ENCODE data around the gene EVI5. TPM values are rescaled to one million over a fixed set of nuclear protein-coding genes. Genes with fewer than 3 reads are reported as not detected.

Gene EVI5
- total RNA-seq, 2 experiments from 2014 or later, result 0.13 to 0.21 TPM

DNA sequence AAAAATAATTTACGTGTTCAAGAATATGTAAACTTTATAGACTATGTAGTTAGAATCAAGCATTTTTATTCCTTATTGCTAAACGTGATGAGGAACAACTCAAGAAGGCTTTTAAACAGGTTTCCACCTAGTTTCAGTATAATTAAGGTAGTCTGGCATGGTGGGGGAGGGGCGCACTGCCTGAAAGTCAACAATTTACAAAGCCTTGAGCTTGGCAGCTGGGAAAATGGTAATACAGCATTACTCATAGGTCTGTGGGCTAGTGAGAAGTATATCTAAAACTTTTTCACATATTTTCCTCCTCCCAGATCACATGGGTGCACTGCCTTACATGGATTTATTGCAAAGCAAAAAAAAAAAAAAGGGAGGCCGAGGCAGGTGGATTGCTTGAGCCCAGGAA is 75.2 kb downstream of the EVI5 start:
- DNase-seq, result no peak
- POLR2A ChIA-PET, result no interaction called here
- CTCF ChIA-PET, result no interaction called here

DNA sequence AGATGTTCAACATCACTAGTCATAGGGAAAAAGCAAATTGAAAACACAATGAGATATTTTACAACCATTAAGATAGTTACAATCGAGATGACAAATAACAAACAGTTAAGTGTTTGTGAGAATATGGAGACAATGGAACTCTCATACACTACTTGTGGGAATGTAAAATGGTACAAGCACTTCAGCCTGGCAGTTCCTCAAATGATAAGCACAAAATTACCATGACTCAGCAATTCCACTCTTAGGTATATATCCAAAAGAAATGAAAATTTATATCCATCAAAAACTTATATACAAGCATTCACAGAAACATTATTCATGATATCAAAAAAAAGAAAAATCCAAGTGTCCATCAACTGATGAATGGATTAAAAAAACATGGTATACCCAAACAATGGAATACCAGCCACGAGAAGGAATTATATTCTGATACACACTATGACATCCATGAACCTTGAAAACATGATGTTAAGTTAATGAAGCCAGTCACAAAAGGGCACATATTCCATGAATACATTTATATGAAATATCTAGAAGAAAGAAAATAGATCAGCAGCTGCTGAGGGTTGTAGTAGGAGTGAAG is 76.4 kb downstream of the EVI5 start:
- POLR2A ChIA-PET, result no interaction called here
- H3K27me3 Mint-ChIP-seq (ENCODE audit: low read depth), result peaks cover 17% of the 10 kb centered on the region
- DNase-seq (no peak), ATAC-seq (no peak)
- H3K4me1 Mint-ChIP-seq (ENCODE audit: low read depth), result no peaks in the 10 kb centered on the region
- CTCF ChIA-PET, result no interaction called here
- no peak overlapping the region for H3K27ac Mint-ChIP-seq
- no peaks in the 10 kb centered on the region for H3K36me3 Mint-ChIP-seq (ENCODE audit: low read depth)
- no peaks in the 10 kb centered on the region for H3K9me3 Mint-ChIP-seq (ENCODE audit: insufficient read depth)
- no peak overlapping the region for H3K4me3 Mint-ChIP-seq

More for the DNA sequence above, 75.2 kb downstream of the EVI5 start:
- H3K27ac Mint-ChIP-seq, result no peak overlapping the region
- ATAC-seq, result no peak
- H3K36me3 Mint-ChIP-seq (ENCODE audit: low read depth), result no peaks in the 10 kb centered on the region
- peaks cover 13% of the 10 kb centered on the region for H3K27me3 Mint-ChIP-seq (ENCODE audit: low read depth)
- H3K4me3 Mint-ChIP-seq, result no peak overlapping the region
- no peaks in the 10 kb centered on the region for H3K9me3 Mint-ChIP-seq (ENCODE audit: insufficient read depth)
- no peaks in the 10 kb centered on the region for H3K4me1 Mint-ChIP-seq (ENCODE audit: low read depth)

DNA sequence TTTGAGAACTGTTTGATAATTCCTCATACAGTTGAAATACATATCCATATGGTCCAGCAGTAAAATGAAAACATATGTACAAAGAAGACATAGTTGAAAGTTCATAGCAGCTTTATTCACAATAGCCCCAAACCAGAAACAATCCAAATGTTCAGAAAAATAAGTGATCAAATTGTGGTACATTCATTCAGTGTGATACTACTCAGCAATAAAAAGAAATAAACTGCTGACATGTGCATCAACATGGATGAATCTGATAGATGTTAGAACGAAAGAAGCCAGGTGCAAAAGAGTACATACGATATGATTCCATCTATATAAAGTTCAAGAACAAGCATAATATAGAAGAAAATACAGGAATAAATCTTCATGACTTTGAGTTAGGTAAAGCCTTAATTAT is 77.2 kb downstream of the EVI5 start:
- Mint-ChIP-seq H3K4me3 (no peak overlapping the region), H3K27ac (no peak overlapping the region), H3K9me3 (ENCODE audit: insufficient read depth) (no peaks in the 10 kb centered on the region), H3K36me3 (ENCODE audit: low read depth) (no peaks in the 10 kb centered on the region), H3K27me3 (ENCODE audit: low read depth) (peaks cover 21% of the 10 kb centered on the region), H3K4me1 (ENCODE audit: low read depth) (no peaks in the 10 kb centered on the region)
- ChIA-PET CTCF (no interaction called here), POLR2A (no interaction called here)
- DNase-seq (no peak), ATAC-seq (no peak)

- no peak for DNase-seq
- Mint-ChIP-seq H3K9me3 (ENCODE audit: insufficient read depth) (no peaks in the 10 kb centered on the region), H3K27ac (no peak overlapping the region), H3K4me3 (no peak overlapping the region), H3K36me3 (ENCODE audit: low read depth) (no peaks in the 10 kb centered on the region), H3K27me3 (ENCODE audit: low read depth) (peaks cover 21% of the 10 kb centered on the region), H3K4me1 (ENCODE audit: low read depth) (no peaks in the 10 kb centered on the region)
- ChIA-PET CTCF (no interaction called here), POLR2A (no interaction called here)
- ATAC-seq, result no peak
Observed at GRCh38 chr1:92707292-92707691, 77.6 kb downstream of the EVI5 start.

GRCh38 chr1:92705446-92705845 is 79.5 kb downstream of the EVI5 start:
- ATAC-seq, result no peak
- peaks cover 27% of the 10 kb centered on the region for H3K27me3 Mint-ChIP-seq (ENCODE audit: low read depth)
- POLR2A ChIA-PET, result no interaction called here
- no peak for DNase-seq
- CTCF ChIA-PET, result interaction anchor here (1.2 to 1.9 kb wide), 3 partner anchors 13 to 113 kb away, joined by 3 to 8 read pairs (median 3); no protein-coding TSS in a partner anchor
- H3K4me1 Mint-ChIP-seq (ENCODE audit: low read depth), result peaks cover 5% of the 10 kb centered on the region
- no peak overlapping the region for H3K27ac Mint-ChIP-seq
- H3K4me3 Mint-ChIP-seq, result no peak overlapping the region
- no peaks in the 10 kb centered on the region for H3K36me3 Mint-ChIP-seq (ENCODE audit: low read depth)
- no peaks in the 10 kb centered on the region for H3K9me3 Mint-ChIP-seq (ENCODE audit: insufficient read depth)

DNA sequence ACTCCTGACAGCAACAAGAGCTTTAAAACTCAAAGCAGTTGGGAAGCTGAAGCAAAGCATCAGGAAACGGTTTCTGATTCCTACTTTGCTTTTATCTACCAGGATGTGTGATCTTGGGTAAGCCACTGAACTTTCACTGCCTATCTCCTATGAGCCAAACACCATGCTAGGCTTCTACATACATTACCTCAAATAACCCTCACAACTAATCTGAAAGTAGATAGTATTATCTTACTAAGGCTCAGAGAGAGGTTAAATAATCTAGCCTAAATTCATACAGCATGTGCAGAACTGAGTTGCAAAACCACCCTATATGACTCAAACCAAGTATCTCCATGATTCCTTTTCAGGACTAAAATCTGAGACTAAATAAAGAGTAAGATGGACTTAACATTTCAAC is 83.8 kb downstream of the EVI5 start:
- no peak overlapping the region for H3K27ac Mint-ChIP-seq
- ChIA-PET CTCF (interaction anchor here (1.1 to 1.7 kb wide), 2 partner anchors 48 to 61 kb away, joined by 3 read pairs; no protein-coding TSS in a partner anchor), POLR2A (no interaction called here)
- H3K27me3 Mint-ChIP-seq (ENCODE audit: low read depth), result peaks cover 32% of the 10 kb centered on the region
- no peak overlapping the region for H3K4me3 Mint-ChIP-seq
- ATAC-seq (no peak), DNase-seq (no peak)
- no peaks in the 10 kb centered on the region for H3K9me3 Mint-ChIP-seq (ENCODE audit: insufficient read depth)
- no peaks in the 10 kb centered on the region for H3K36me3 Mint-ChIP-seq (ENCODE audit: low read depth)
- H3K4me1 Mint-ChIP-seq (ENCODE audit: low read depth), result peaks cover 5% of the 10 kb centered on the region

GRCh38 chr1:92698932-92699331 is 86.0 kb downstream of the EVI5 start:
- H3K9me3 Mint-ChIP-seq (ENCODE audit: insufficient read depth), result no peaks in the 10 kb centered on the region
- H3K36me3 Mint-ChIP-seq (ENCODE audit: low read depth), result no peaks in the 10 kb centered on the region
- CTCF ChIA-PET, result no interaction called here
- POLR2A ChIA-PET, result no interaction called here
- H3K27me3 Mint-ChIP-seq (ENCODE audit: low read depth), result peaks cover 27% of the 10 kb centered on the region
- H3K4me1 Mint-ChIP-seq (ENCODE audit: low read depth), result peaks cover 5% of the 10 kb centered on the region
- no peak overlapping the region for H3K27ac Mint-ChIP-seq
- no peak overlapping the region for H3K4me3 Mint-ChIP-seq
- DNase-seq, result no peak
- no peak for ATAC-seq

DNA sequence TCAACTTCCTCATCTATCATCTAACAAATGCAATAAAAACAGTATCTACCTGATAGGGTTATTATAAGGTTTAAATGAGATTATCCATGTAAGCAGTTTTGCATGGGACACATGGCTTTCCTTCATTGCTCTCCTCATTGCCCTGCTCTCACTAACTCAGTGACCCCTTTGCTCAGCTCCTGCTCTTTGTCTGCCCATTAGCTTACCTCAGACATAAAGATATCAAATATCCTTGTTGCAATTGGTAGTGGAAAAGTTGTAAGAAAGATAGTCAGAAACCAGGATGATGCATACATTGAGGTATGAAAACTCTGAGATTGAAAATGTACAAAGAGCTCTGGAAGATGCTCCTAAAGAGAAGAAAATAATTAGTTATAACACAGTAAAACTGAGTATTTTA is 89.8 kb downstream of the EVI5 start:
- no peak overlapping the region for H3K4me3 Mint-ChIP-seq
- ATAC-seq (no peak), DNase-seq (no peak)
- ChIA-PET CTCF (no interaction called here), POLR2A (no interaction called here)
- H3K27ac Mint-ChIP-seq, result no peak overlapping the region
- peaks cover 5% of the 10 kb centered on the region for H3K4me1 Mint-ChIP-seq (ENCODE audit: low read depth)
- no peaks in the 10 kb centered on the region for H3K36me3 Mint-ChIP-seq (ENCODE audit: low read depth)
- H3K27me3 Mint-ChIP-seq (ENCODE audit: low read depth), result peaks cover 20% of the 10 kb centered on the region
- no peaks in the 10 kb centered on the region for H3K9me3 Mint-ChIP-seq (ENCODE audit: insufficient read depth)

DNA sequence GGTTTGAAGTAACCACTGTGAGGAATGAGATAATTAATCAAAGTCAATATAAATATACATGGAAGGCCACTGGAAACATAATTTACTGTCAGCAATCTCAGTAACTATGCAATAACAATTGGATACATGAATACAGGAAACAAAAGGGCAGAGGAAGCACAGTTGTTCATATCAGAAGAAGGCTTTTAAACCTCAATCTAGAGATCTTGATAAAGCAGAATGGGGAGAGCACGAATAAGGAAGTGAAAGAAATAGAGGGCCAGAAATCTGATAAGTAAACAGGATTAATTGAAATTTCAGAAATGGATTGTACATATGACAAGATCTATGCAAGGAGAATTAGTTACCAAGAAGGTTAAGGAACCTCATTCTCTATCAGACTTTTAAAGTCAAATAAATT is 93.0 kb downstream of the EVI5 start:
- POLR2A ChIA-PET, result no interaction called here
- H3K4me3 Mint-ChIP-seq, result no peak overlapping the region
- peaks cover 8% of the 10 kb centered on the region for H3K27me3 Mint-ChIP-seq (ENCODE audit: low read depth)
- ATAC-seq (no peak), DNase-seq (no peak)
- no peak overlapping the region for H3K27ac Mint-ChIP-seq
- H3K4me1 Mint-ChIP-seq (ENCODE audit: low read depth), result peaks cover 5% of the 10 kb centered on the region
- CTCF ChIA-PET, result interaction anchor here (1.0 kb wide), 1 partner anchor 13 kb away, joined by 3 read pairs; no protein-coding TSS in a partner anchor
- H3K9me3 Mint-ChIP-seq (ENCODE audit: insufficient read depth), result no peaks in the 10 kb centered on the region
- no peaks in the 10 kb centered on the region for H3K36me3 Mint-ChIP-seq (ENCODE audit: low read depth)

GRCh38 chr1:92690212-92690906 is 94.5 kb downstream of the EVI5 start:
- ChIA-PET POLR2A (no interaction called here), CTCF (interaction anchor here (0.6 kb wide), 1 partner anchor 10 kb away, joined by 3 read pairs; no protein-coding TSS in a partner anchor)
- Mint-ChIP-seq H3K4me1 (ENCODE audit: low read depth) (peaks cover 5% of the 10 kb centered on the region), H3K36me3 (ENCODE audit: low read depth) (no peaks in the 10 kb centered on the region), H3K27me3 (ENCODE audit: low read depth) (peaks cover 16% of the 10 kb centered on the region), H3K4me3 (no peak overlapping the region), H3K27ac (no peak overlapping the region), H3K9me3 (ENCODE audit: insufficient read depth) (no peaks in the 10 kb centered on the region)
- no peak for ATAC-seq
- no peak for DNase-seq

GRCh38 chr1:92679980-92680379 is 104.9 kb downstream of the EVI5 start:
- Mint-ChIP-seq H3K27me3 (ENCODE audit: low read depth) (peaks cover 19% of the 10 kb centered on the region), H3K27ac (no peak overlapping the region), H3K4me1 (ENCODE audit: low read depth) (no peaks in the 10 kb centered on the region), H3K4me3 (no peak overlapping the region), H3K36me3 (ENCODE audit: low read depth) (no peaks in the 10 kb centered on the region), H3K9me3 (ENCODE audit: insufficient read depth) (no peaks in the 10 kb centered on the region)
- ChIA-PET CTCF (no interaction called here), POLR2A (no interaction called here)
- ATAC-seq (no peak), DNase-seq (no peak)

DNA sequence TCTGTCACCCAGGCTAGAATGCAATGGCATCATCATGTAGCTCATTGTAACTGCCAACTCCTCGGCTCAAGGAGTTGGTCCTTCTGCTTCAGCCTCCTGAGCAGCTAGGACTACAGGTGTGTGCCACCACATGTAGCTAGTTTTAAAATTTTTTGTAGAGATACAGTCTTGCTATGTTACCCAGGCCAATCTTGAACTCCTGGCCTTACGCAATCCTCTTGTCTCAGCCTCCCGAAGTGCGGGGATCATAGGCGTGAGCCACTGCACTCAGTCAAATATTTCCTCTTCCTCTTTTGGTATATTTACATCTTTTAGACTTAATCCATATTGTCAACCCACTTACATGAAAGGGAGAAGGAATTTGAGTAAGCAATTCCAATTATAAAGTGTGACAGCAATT is 121.1 kb downstream of the EVI5 start:
- POLR2A ChIA-PET, result no interaction called here
- Mint-ChIP-seq H3K27me3 (ENCODE audit: low read depth) (peaks cover 13% of the 10 kb centered on the region), H3K4me3 (no peak overlapping the region), H3K4me1 (ENCODE audit: low read depth) (no peaks in the 10 kb centered on the region), H3K36me3 (ENCODE audit: low read depth) (no peaks in the 10 kb centered on the region), H3K9me3 (ENCODE audit: insufficient read depth) (no peaks in the 10 kb centered on the region), H3K27ac (no peak overlapping the region)
- CTCF ChIA-PET, result no interaction called here
- ATAC-seq, result no peak
- no peak for DNase-seq

GRCh38 chr1:92662048-92662447 is 122.9 kb downstream of the EVI5 start:
- Mint-ChIP-seq H3K4me1 (ENCODE audit: low read depth) (no peaks in the 10 kb centered on the region), H3K27ac (no peak overlapping the region), H3K27me3 (ENCODE audit: low read depth) (peaks cover 18% of the 10 kb centered on the region), H3K36me3 (ENCODE audit: low read depth) (no peaks in the 10 kb centered on the region), H3K4me3 (no peak overlapping the region), H3K9me3 (ENCODE audit: insufficient read depth) (no peaks in the 10 kb centered on the region)
- ATAC-seq (no peak), DNase-seq (no peak)
- POLR2A ChIA-PET, result no interaction called here
- CTCF ChIA-PET, result no interaction called here

All from activated CD8-positive, alpha-beta T cell treated with anti-CD3 and anti-CD28 coated beads, Interleukin-2, amount 10 ng/mL, durations not matched to agents 7 days and 5 days (primary cell).